ENCODE data around the gene SCG5.

Gene SCG5

GRCh38 chr15:32729700-32730395 is 88.3 kb downstream of the SCG5 start:
- ChIA-PET POLR2A (no interaction called here), CTCF (no interaction called here)
- no peak for DNase-seq (ENCODE audit: extremely low spot score)
- no peak for TF ChIP-seq CTCF (IDR thresholded peaks at IDR 0.05; ENCODE audit: control extremely low read depth, extremely low read depth, low read depth, missing control alignments)

- no peak for TF ChIP-seq CTCF (IDR thresholded peaks at IDR 0.05; ENCODE audit: control extremely low read depth, extremely low read depth, low read depth, missing control alignments)
- ChIA-PET POLR2A (no interaction called here), CTCF (no interaction called here)
- no peak for DNase-seq (ENCODE audit: extremely low spot score)
Measured at GRCh38 chr15:32730677-32731654, 89.5 kb downstream of the SCG5 start.

GRCh38 chr15:32732574-32733157 is 91.2 kb downstream of the SCG5 start:
- DNase-seq (ENCODE audit: extremely low spot score) = no peak
- ChIA-PET CTCF (no interaction called here), POLR2A (no interaction called here)
- no peak for TF ChIP-seq CTCF (IDR thresholded peaks at IDR 0.05; ENCODE audit: control extremely low read depth, extremely low read depth, low read depth, missing control alignments)

- TF ChIP-seq CTCF (IDR thresholded peaks at IDR 0.05; ENCODE audit: control extremely low read depth, extremely low read depth, low read depth, missing control alignments) = no peak
- DNase-seq (ENCODE audit: extremely low spot score) = no peak
- ChIA-PET POLR2A (no interaction called here), CTCF (no interaction called here)
Measured at GRCh38 chr15:32733281-32733680, 91.8 kb downstream of the SCG5 start.

GRCh38 chr15:32735989-32736700 is 94.6 kb downstream of the SCG5 start:
- POLR2A ChIA-PET = no interaction called here
- TF ChIP-seq CTCF (IDR thresholded peaks at IDR 0.05; ENCODE audit: control extremely low read depth, extremely low read depth, low read depth, missing control alignments) = no peak
- DNase-seq (ENCODE audit: extremely low spot score) = no peak
- CTCF ChIA-PET = interaction anchor here (1.6 to 2.2 kb wide), 2 partner anchors 13 to 85 kb away, joined by 6 to 7 read pairs; no protein-coding TSS in a partner anchor

- DNase-seq (ENCODE audit: extremely low spot score) = no peak
- TF ChIP-seq CTCF (IDR thresholded peaks at IDR 0.05; ENCODE audit: control extremely low read depth, extremely low read depth, low read depth, missing control alignments) = no peak
- CTCF ChIA-PET = interaction anchor here (1.6 to 2.2 kb wide), 2 partner anchors 14 to 86 kb away, joined by 6 to 7 read pairs; no protein-coding TSS in a partner anchor
- POLR2A ChIA-PET = no interaction called here
Measured at GRCh38 chr15:32736701-32737061, 95.2 kb downstream of the SCG5 start.

Measured in GM10248 (cell line).